Fibroblast of lung (primary cell): Measurements from ENCODE around the gene CAPN10. TPM values are rescaled to one million over a fixed set of nuclear protein-coding genes. Genes with fewer than 3 reads are reported as not detected.

Experiments
- DNase-seq, 2 donors: peaks; one replicate each; pipeline versions ENCODE4 v3.0.0 to v3.0.0-alpha.2; 2010; ENCODE audit warnings: low read depth in 2 of 2
- H2AFZ ChIP-seq: 2 replicates; pipeline ENCODE4 v1.5.1; 2012; ENCODE audit warnings: low read length, control low read depth, inconsistent platforms
- H3K27ac ChIP-seq: 2 replicates; pipeline ENCODE4 v1.5.1; 2011; ENCODE audit warnings: low read length, control low read depth; ENCODE audit not compliant: insufficient read depth
- H3K27me3 ChIP-seq: 2 replicates; pipeline ENCODE4 v1.5.1; 2011; ENCODE audit warnings: mild to moderate bottlenecking, low read length; ENCODE audit not compliant: control insufficient read depth, insufficient read depth
- H3K36me3 ChIP-seq: 2 replicates; pipeline ENCODE4 v1.5.1; 2011; ENCODE audit warnings: low read length; ENCODE audit not compliant: control insufficient read depth, insufficient read depth
- H3K4me1 ChIP-seq: 2 replicates; pipeline ENCODE4 v1.5.1; 2011; ENCODE audit warnings: low read length; ENCODE audit not compliant: control insufficient read depth, insufficient read depth; ENCODE audit errors: extremely low read depth
- H3K4me2 ChIP-seq: 2 replicates; pipeline ENCODE4 v1.5.1; 2011; ENCODE audit warnings: low read length, control low read depth; ENCODE audit not compliant: insufficient read depth; ENCODE audit errors: extremely low read depth
- H3K4me3 ChIP-seq, 4 experiments: fragments of 200-600 bp in 1 of 4; sonication (generic) in 1 of 4; replicated peaks in 1 of 4; 2 replicates each; pipeline ENCODE4 v1.5.1; 2011 to 2016; ENCODE audit warnings: low read length in 4 of 4, low read depth in 3 of 4, mild to moderate bottlenecking in 3 of 4, control low read depth in 2 of 4, inconsistent platforms in 1 of 4, mixed read lengths in 1 of 4; ENCODE audit not compliant: insufficient read depth in 1 of 4; ENCODE audit errors: control extremely low read depth in 1 of 4
- H3K79me2 ChIP-seq: 2 replicates; pipeline ENCODE4 v1.5.1; 2012; ENCODE audit warnings: mild to moderate bottlenecking, low read length, inconsistent platforms; ENCODE audit not compliant: control insufficient read depth, insufficient read depth
- H3K9ac ChIP-seq: 2 replicates; pipeline ENCODE4 v1.5.1; 2011; ENCODE audit warnings: mild to moderate bottlenecking, low read length, control low read depth; ENCODE audit not compliant: insufficient read depth
- H3K9me3 ChIP-seq: 2 replicates; pipeline ENCODE4 v1.5.1; 2012; ENCODE audit warnings: low read depth, low read length; ENCODE audit not compliant: control insufficient read depth, insufficient read depth
- H4K20me1 ChIP-seq: 2 replicates; pipeline ENCODE4 v1.5.1; 2011; ENCODE audit warnings: low read length; ENCODE audit not compliant: control insufficient read depth, insufficient read depth; ENCODE audit errors: extremely low read depth
- CTCF ChIP-seq, 2 donors: IDR thresholded peaks in 1 of 2; conservative IDR thresholded peaks in 1 of 2; 1 replicate in 1 of 2; 2 replicates in 1 of 2; pipeline ENCODE4 v1.5.1; 2011 to 2012; ENCODE audit warnings: low read length in 2 of 2, control low read depth in 1 of 2, inconsistent platforms in 1 of 2, low read depth in 1 of 2, mild to moderate bottlenecking in 1 of 2
- EZH2 ChIP-seq: IDR thresholded peaks from 2 replicates; pipeline ENCODE4 v1.5.1; 2012; ENCODE audit warnings: low read length, control low read depth, mild to moderate bottlenecking; ENCODE audit errors: missing control alignments
- polyA plus RNA-seq, 2 donors: library from polyadenylated mRNA; depleted of rRNA in 1 of 2; stranded (reverse) in 1 of 2; unstranded in 1 of 2; fragments of >200 nt; gene quantifications; 2 replicates each; pipeline ENCODE4 v1.2.1, GENCODE V29; 2011 to 2012; ENCODE audit warnings: missing spikeins in 1 of 2
- total RNA-seq: library from RNA; depleted of rRNA; stranded (reverse); fragments of >200 nt; gene quantifications from 2 replicates; pipeline ENCODE4 v1.2.1, GENCODE V29; 2014

CAPN10 gene
- total and polyA plus RNA-seq, 2 donors (not counting 1 experiment from before 2014, with no cell fraction given), result 3.6 to 23.0 TPM

- H3K4me1 ChIP-seq, result no peaks in the 10 kb centered on the region
Measured at GRCh38 chr2:240643811-240644150, 57.2 kb downstream of the CAPN10 start.

GRCh38 chr2:240644171-240644651 is 57.7 kb downstream of the CAPN10 start:
- Histone ChIP-seq H3K79me2 (no peaks in the 10 kb centered on the region), H3K9me3 (no peaks in the 10 kb centered on the region), H3K27ac (no peak overlapping the region), H3K27me3 (peaks cover 4% of the 10 kb centered on the region), H2AFZ (no peak overlapping the region), H3K9ac (no peak overlapping the region), H3K4me3 (no peak overlapping the region), H3K36me3 (no peaks in the 10 kb centered on the region), H3K4me2 (no peak overlapping the region), H4K20me1 (no peaks in the 10 kb centered on the region), H3K4me1 (no peaks in the 10 kb centered on the region)
- no peak for DNase-seq
- TF ChIP-seq CTCF (conservative IDR thresholded peaks at IDR 0.05 in 1 of 2, IDR thresholded peaks at IDR 0.05 in 1 of 2; ENCODE audit: low read depth in 1 of 2, low read length in 2 of 2) (no peak), EZH2 (no peak)

More at GRCh38 chr2:240643811-240644150, 57.2 kb downstream of the CAPN10 start:
- DNase-seq, result no peak
- Histone ChIP-seq H3K9me3 (no peaks in the 10 kb centered on the region), H3K27me3 (peaks cover 4% of the 10 kb centered on the region), H2AFZ (no peak overlapping the region), H3K36me3 (no peaks in the 10 kb centered on the region), H4K20me1 (no peaks in the 10 kb centered on the region), H3K4me3 (no peak overlapping the region), H3K27ac (no peak overlapping the region), H3K79me2 (no peaks in the 10 kb centered on the region), H3K4me2 (no peak overlapping the region), H3K9ac (no peak overlapping the region)
- TF ChIP-seq CTCF (conservative IDR thresholded peaks at IDR 0.05 in 1 of 2, IDR thresholded peaks at IDR 0.05 in 1 of 2; ENCODE audit: low read depth in 1 of 2, low read length in 2 of 2), result no peak
- no peak for TF ChIP-seq EZH2

- no peaks in the 10 kb centered on the region for H3K79me2 ChIP-seq
- no peak overlapping the region for H2AFZ ChIP-seq
- no peak for DNase-seq
- no peaks in the 10 kb centered on the region for H3K9me3 ChIP-seq
- H3K4me3 ChIP-seq, result no peak overlapping the region
- no peaks in the 10 kb centered on the region for H3K4me1 ChIP-seq
- H3K4me2 ChIP-seq, result no peak overlapping the region
- H3K27ac ChIP-seq, result no peak overlapping the region
- H3K9ac ChIP-seq, result no peak overlapping the region
- H4K20me1 ChIP-seq, result no peaks in the 10 kb centered on the region
- H3K36me3 ChIP-seq, result no peaks in the 10 kb centered on the region
- TF ChIP-seq EZH2, result no peak
- no peak for TF ChIP-seq CTCF (conservative IDR thresholded peaks at IDR 0.05 in 1 of 2, IDR thresholded peaks at IDR 0.05 in 1 of 2; ENCODE audit: low read depth in 1 of 2, low read length in 2 of 2)
- H3K27me3 ChIP-seq, result peaks cover 4% of the 10 kb centered on the region
Measured at GRCh38 chr2:240644859-240645301, 58.3 kb downstream of the CAPN10 start.
